Measurements from ENCODE around the gene EGFR. TPM values are rescaled to one million over a fixed set of nuclear protein-coding genes. Genes with fewer than 3 reads are reported as not detected.

EGFR gene
- total RNA-seq, 1 experiment from 2014 or later, result 3.1 TPM

GRCh38 chr7:55043691-55044370 is 25.0 kb downstream of the EGFR start:
- DNase-seq, result no peak
- no peaks in the 10 kb centered on the region for H3K27me3 ChIP-seq (ENCODE audit: control insufficient read depth, insufficient read depth, low read length)
- H3K4me3 ChIP-seq (ENCODE audit: insufficient read depth, low read depth, low read length), result no peak overlapping the region
- no peaks in the 10 kb centered on the region for H3K36me3 ChIP-seq (replicated peaks; ENCODE audit: control insufficient read depth, insufficient read depth, low read length)

GRCh38 chr7:55044371-55044717 is 25.5 kb downstream of the EGFR start:
- no peak overlapping the region for H3K4me3 ChIP-seq (ENCODE audit: insufficient read depth, low read depth, low read length)
- H3K36me3 ChIP-seq (replicated peaks; ENCODE audit: control insufficient read depth, insufficient read depth, low read length), result no peaks in the 10 kb centered on the region
- no peak for DNase-seq

GRCh38 chr7:55044791-55045190 is 26.0 kb downstream of the EGFR start:
- Histone ChIP-seq H3K4me3 (ENCODE audit: insufficient read depth, low read depth, low read length) (no peak overlapping the region), H3K27me3 (ENCODE audit: control insufficient read depth, insufficient read depth, low read length) (no peaks in the 10 kb centered on the region), H3K36me3 (replicated peaks; ENCODE audit: control insufficient read depth, insufficient read depth, low read length) (no peaks in the 10 kb centered on the region)
- DNase-seq, result no peak

More at GRCh38 chr7:55044371-55044717, 25.5 kb downstream of the EGFR start:
- no peaks in the 10 kb centered on the region for H3K27me3 ChIP-seq (ENCODE audit: control insufficient read depth, insufficient read depth, low read length)

- no peaks in the 10 kb centered on the region for H3K36me3 ChIP-seq (replicated peaks; ENCODE audit: control insufficient read depth, insufficient read depth, low read length)
- no peaks in the 10 kb centered on the region for H3K27me3 ChIP-seq (ENCODE audit: control insufficient read depth, insufficient read depth, low read length)
- no peak overlapping the region for H3K4me3 ChIP-seq (ENCODE audit: insufficient read depth, low read depth, low read length)
- no peak for DNase-seq
Measured at GRCh38 chr7:55046582-55047342, 27.9 kb downstream of the EGFR start.

GRCh38 chr7:55048221-55048859 is 29.5 kb downstream of the EGFR start:
- DNase-seq, result no peak
- no peaks in the 10 kb centered on the region for H3K27me3 ChIP-seq (ENCODE audit: control insufficient read depth, insufficient read depth, low read length)
- no peaks in the 10 kb centered on the region for H3K36me3 ChIP-seq (replicated peaks; ENCODE audit: control insufficient read depth, insufficient read depth, low read length)
- H3K4me3 ChIP-seq (ENCODE audit: insufficient read depth, low read depth, low read length), result no peak overlapping the region

- Histone ChIP-seq H3K36me3 (replicated peaks; ENCODE audit: control insufficient read depth, insufficient read depth, low read length) (no peaks in the 10 kb centered on the region), H3K4me3 (ENCODE audit: insufficient read depth, low read depth, low read length) (no peak overlapping the region), H3K27me3 (ENCODE audit: control insufficient read depth, insufficient read depth, low read length) (no peaks in the 10 kb centered on the region)
- no peak for DNase-seq
Measured at GRCh38 chr7:55050281-55050680, 31.5 kb downstream of the EGFR start.

- Histone ChIP-seq H3K4me3 (ENCODE audit: insufficient read depth, low read depth, low read length) (no peak overlapping the region), H3K27me3 (ENCODE audit: control insufficient read depth, insufficient read depth, low read length) (no peaks in the 10 kb centered on the region), H3K36me3 (replicated peaks; ENCODE audit: control insufficient read depth, insufficient read depth, low read length) (no peaks in the 10 kb centered on the region)
- DNase-seq, result no peak
Measured at GRCh38 chr7:55052081-55052480, 33.3 kb downstream of the EGFR start.

GRCh38 chr7:55052741-55053427 is 34.1 kb downstream of the EGFR start:
- H3K4me3 ChIP-seq (ENCODE audit: insufficient read depth, low read depth, low read length), result no peak overlapping the region
- H3K27me3 ChIP-seq (ENCODE audit: control insufficient read depth, insufficient read depth, low read length), result no peaks in the 10 kb centered on the region
- no peaks in the 10 kb centered on the region for H3K36me3 ChIP-seq (replicated peaks; ENCODE audit: control insufficient read depth, insufficient read depth, low read length)
- no peak for DNase-seq

- no peak for DNase-seq
- H3K36me3 ChIP-seq (replicated peaks; ENCODE audit: control insufficient read depth, insufficient read depth, low read length), result no peaks in the 10 kb centered on the region
- H3K27me3 ChIP-seq (ENCODE audit: control insufficient read depth, insufficient read depth, low read length), result no peaks in the 10 kb centered on the region
Measured at GRCh38 chr7:55053651-55054571, 35.1 kb downstream of the EGFR start.

GRCh38 chr7:55054758-55055157 is 35.9 kb downstream of the EGFR start:
- Histone ChIP-seq H3K36me3 (replicated peaks; ENCODE audit: control insufficient read depth, insufficient read depth, low read length) (no peaks in the 10 kb centered on the region), H3K27me3 (ENCODE audit: control insufficient read depth, insufficient read depth, low read length) (no peaks in the 10 kb centered on the region), H3K4me3 (ENCODE audit: insufficient read depth, low read depth, low read length) (no peak overlapping the region)
- DNase-seq, result no peak

More at GRCh38 chr7:55053651-55054571, 35.1 kb downstream of the EGFR start:
- no peak overlapping the region for H3K4me3 ChIP-seq (ENCODE audit: insufficient read depth, low read depth, low read length)

GRCh38 chr7:55055479-55055878 is 36.7 kb downstream of the EGFR start:
- Histone ChIP-seq H3K36me3 (replicated peaks; ENCODE audit: control insufficient read depth, insufficient read depth, low read length) (no peaks in the 10 kb centered on the region), H3K4me3 (ENCODE audit: insufficient read depth, low read depth, low read length) (no peak overlapping the region), H3K27me3 (ENCODE audit: control insufficient read depth, insufficient read depth, low read length) (no peaks in the 10 kb centered on the region)
- no peak for DNase-seq

GRCh38 chr7:55056068-55056467 is 37.3 kb downstream of the EGFR start:
- DNase-seq, result no peak
- Histone ChIP-seq H3K27me3 (ENCODE audit: control insufficient read depth, insufficient read depth, low read length) (no peaks in the 10 kb centered on the region), H3K4me3 (ENCODE audit: insufficient read depth, low read depth, low read length) (no peak overlapping the region), H3K36me3 (replicated peaks; ENCODE audit: control insufficient read depth, insufficient read depth, low read length) (no peaks in the 10 kb centered on the region)

GRCh38 chr7:55056577-55057480 is 38.0 kb downstream of the EGFR start:
- no peaks in the 10 kb centered on the region for H3K36me3 ChIP-seq (replicated peaks; ENCODE audit: control insufficient read depth, insufficient read depth, low read length)
- H3K4me3 ChIP-seq (ENCODE audit: insufficient read depth, low read depth, low read length), result no peak overlapping the region
- DNase-seq, result no peak
- H3K27me3 ChIP-seq (ENCODE audit: control insufficient read depth, insufficient read depth, low read length), result no peaks in the 10 kb centered on the region
